ENCODE data around the gene COL9A1.
A peak's percentile ranks its signal among the peaks of the same experiment; 100 is the strongest.

The COL9A1 gene

GRCh38 chr6:70215460-70216108, 87.3 kb downstream of the COL9A1 start:
- H3K4me1 ChIP-seq (ENCODE audit: control insufficient read depth, low read length) = no peaks in the 10 kb centered on the region
- TF ChIP-seq CTCF (IDR thresholded peaks at IDR 0.05; ENCODE audit: low read depth, low read length, poor library complexity, severe bottlenecking) = no peak
- no peaks in the 10 kb centered on the region for H3K9me3 ChIP-seq (ENCODE audit: control insufficient read depth, insufficient read depth, low read length)
- H4K20me1 ChIP-seq (ENCODE audit: control insufficient read depth, insufficient read depth, low read depth, low read length) = no peaks in the 10 kb centered on the region
- no peak overlapping the region for H3K4me2 ChIP-seq (ENCODE audit: low read length)
- H3K79me2 ChIP-seq (ENCODE audit: control insufficient read depth, low read length) = no peaks in the 10 kb centered on the region
- no peaks in the 10 kb centered on the region for H3K9me2 ChIP-seq (replicated peaks; ENCODE audit: control insufficient read depth, low read length)
- H3K36me3 ChIP-seq (ENCODE audit: control insufficient read depth, low read length) = no peaks in the 10 kb centered on the region
- no peak overlapping the region for H3K4me3 ChIP-seq (ENCODE audit: low read length)
- peaks cover 8% of the 10 kb centered on the region; the same call in 1 of the 2 replicates for H3K27me3 ChIP-seq (ENCODE audit: control insufficient read depth, low read length)
- no peak overlapping the region for H3K27ac ChIP-seq (ENCODE audit: low read depth, low read length)
- H3F3A ChIP-seq (ENCODE audit: control insufficient read depth, insufficient read depth) = no peaks in the 10 kb centered on the region

GRCh38 chr6:70210462-70210861, 92.4 kb downstream of the COL9A1 start:
- Histone ChIP-seq H3K79me2 (ENCODE audit: control insufficient read depth, low read length) (no peaks in the 10 kb centered on the region), H3K27ac (ENCODE audit: low read depth, low read length) (no peak overlapping the region), H3K4me1 (ENCODE audit: control insufficient read depth, low read length) (no peaks in the 10 kb centered on the region), H3K4me2 (ENCODE audit: low read length) (no peak overlapping the region), H3K9me3 (ENCODE audit: control insufficient read depth, insufficient read depth, low read length) (no peaks in the 10 kb centered on the region), H3F3A (ENCODE audit: control insufficient read depth, insufficient read depth) (no peaks in the 10 kb centered on the region), H4K20me1 (ENCODE audit: control insufficient read depth, insufficient read depth, low read depth, low read length) (no peaks in the 10 kb centered on the region), H3K4me3 (ENCODE audit: low read length) (no peak overlapping the region), H3K36me3 (ENCODE audit: control insufficient read depth, low read length) (no peaks in the 10 kb centered on the region), H3K27me3 (ENCODE audit: control insufficient read depth, low read length) (peaks cover 8% of the 10 kb centered on the region; the same call in 1 of the 2 replicates), H3K9me2 (replicated peaks; ENCODE audit: control insufficient read depth, low read length) (no peaks in the 10 kb centered on the region)
- TF ChIP-seq EZH2phosphoT487 (IDR thresholded peaks at IDR 0.05; ENCODE audit: borderline replicate concordance, low read length) (no peak), CTCF (IDR thresholded peaks at IDR 0.05; ENCODE audit: low read depth, low read length, poor library complexity, severe bottlenecking) (peak; percentile 28)

- Histone ChIP-seq H3K79me2 (ENCODE audit: control insufficient read depth, low read length) (no peaks in the 10 kb centered on the region), H3K4me1 (ENCODE audit: control insufficient read depth, low read length) (no peaks in the 10 kb centered on the region), H3K9me2 (replicated peaks; ENCODE audit: control insufficient read depth, low read length) (no peaks in the 10 kb centered on the region), H3K9me3 (ENCODE audit: control insufficient read depth, insufficient read depth, low read length) (no peaks in the 10 kb centered on the region), H3K27ac (ENCODE audit: low read depth, low read length) (no peak overlapping the region), H3K36me3 (ENCODE audit: control insufficient read depth, low read length) (no peaks in the 10 kb centered on the region), H3K4me2 (ENCODE audit: low read length) (no peak overlapping the region), H3K4me3 (ENCODE audit: low read length) (no peak overlapping the region), H3F3A (ENCODE audit: control insufficient read depth, insufficient read depth) (no peaks in the 10 kb centered on the region), H4K20me1 (ENCODE audit: control insufficient read depth, insufficient read depth, low read depth, low read length) (no peaks in the 10 kb centered on the region), H3K27me3 (ENCODE audit: control insufficient read depth, low read length) (0 out of 2 replicates have a peak, but pooled peaks cover 4% of the 10 kb centered on the region)
- TF ChIP-seq EZH2phosphoT487 (IDR thresholded peaks at IDR 0.05; ENCODE audit: borderline replicate concordance, low read length) = no peak
- TF ChIP-seq CTCF (IDR thresholded peaks at IDR 0.05; ENCODE audit: low read depth, low read length, poor library complexity, severe bottlenecking) = no peak
Measured at GRCh38 chr6:70208235-70208790, 94.6 kb downstream of the COL9A1 start.
